Esophagus squamous epithelium (tissue), 5 donors: Measurements from ENCODE around the gene CTNNA2. TPM values are rescaled to one million over a fixed set of nuclear protein-coding genes. Genes with fewer than 3 reads are reported as not detected.

Experiments used
- DNase-seq: peaks from one replicate; lab custom pipeline; 2025; lab: John Stamatoyannopoulos, UW
- H3K27ac ChIP-seq, 4 donors: fragments of 200-600 bp; sonication (generic); one replicate each; pipeline ENCODE4 v1.5.1; 2016 to 2019; ENCODE audit warnings: mild to moderate bottlenecking in 1 of 4
- H3K27me3 ChIP-seq, 4 donors: fragments of 200-600 bp; sonication (generic); 1 replicate in 3 of 4; 2 replicates in 1 of 4; pipeline versions ENCODE4 v1.5.1 to v1.6.0; 2017 to 2021; ENCODE audit warnings: antibody characterized with exemption in 1 of 4
- H3K36me3 ChIP-seq, 3 donors: fragments of 200-600 bp; sonication (generic); one replicate each; pipeline ENCODE4 v1.5.1; 2016 to 2019
- H3K4me1 ChIP-seq, 3 donors: fragments of 200-600 bp; sonication (generic); one replicate each; pipeline ENCODE4 v1.5.1; 2017 to 2019
- H3K4me3 ChIP-seq, 4 donors: fragments of 200-600 bp; sonication (generic); 1 replicate in 3 of 4; 2 replicates in 1 of 4; pipeline ENCODE4 v1.5.1; 2016 to 2019; ENCODE audit warnings: mild to moderate bottlenecking in 2 of 4, moderate library complexity in 1 of 4
- H3K9me3 ChIP-seq, 3 donors: fragments of 200-600 bp; sonication (generic); one replicate each; pipeline ENCODE4 v1.5.1; 2016 to 2019
- CTCF ChIP-seq, 6 experiments: fragments of 450-650 bp in 4 of 6; fragments of 200-600 bp in 2 of 6; sonication (generic) in 2 of 6; IDR thresholded peaks; one replicate each; pipeline ENCODE4 v1.5.1; 2016 to 2019; ENCODE audit warnings: antibody characterized with exemption in 6 of 6, mild to moderate bottlenecking in 4 of 6, moderate library complexity in 4 of 6
- POLR2A ChIP-seq, 4 donors: fragments of 450-650 bp; IDR thresholded peaks; one replicate each; pipeline ENCODE4 v1.6.1; 2017; ENCODE audit warnings: antibody characterized with exemption in 4 of 4, mild to moderate bottlenecking in 4 of 4, moderate library complexity in 3 of 4
- WGBS, 2 donors: methylation state at CpG; one replicate each; pipeline ENCODE4 v1.1.5; 2018; 5-methylcytosine and 5-hydroxymethylcytosine counted together
- intact Hi-C: fragments of 100-400 bp; cut with DNase I; formaldehyde crosslinking; loops from one replicate; pipeline ENCODE4 v1.15.0; 2022
- total RNA-seq, 4 donors: library from RNA; depleted of rRNA; stranded (reverse); fragments of >200 nt; gene quantifications; one replicate each; pipeline ENCODE4 v1.1.0, GENCODE V29; 2016
- donor health status: DM: yes; HTN: yes; CAD: no.

Gene CTNNA2
- total RNA-seq, 4 donors from 2014 or later: not detected

DNA sequence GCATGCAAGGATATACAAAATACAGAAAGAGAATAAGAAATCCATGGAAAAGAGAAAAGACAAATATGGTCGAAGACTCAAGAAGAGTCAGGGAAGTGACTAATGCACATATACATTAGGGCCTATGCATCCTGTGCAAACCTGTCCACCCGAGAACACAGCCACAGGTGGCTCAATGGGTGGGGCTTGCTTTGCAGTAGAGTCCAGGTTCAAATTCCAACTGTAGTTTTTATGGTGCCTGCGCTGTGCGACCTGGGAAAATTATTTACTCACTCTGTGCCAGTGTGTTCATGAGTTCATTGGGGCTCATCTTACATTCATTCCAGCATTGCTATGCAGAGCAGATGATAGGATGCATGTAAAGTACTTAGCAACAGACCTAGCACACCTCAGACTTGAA, 244.7 kb downstream of the CTNNA2 start:
- no peak overlapping the region for H3K4me3 ChIP-seq
- H3K27ac ChIP-seq: no peak overlapping the region
- no peak for TF ChIP-seq CTCF (IDR thresholded peaks at IDR 0.05)
- TF ChIP-seq POLR2A (IDR thresholded peaks at IDR 0.05): no peak
- peaks cover 0 to 4% (median 0%) of the 10 kb centered on the region in 3 donors for H3K9me3 ChIP-seq
- H3K4me1 ChIP-seq: no peaks in the 10 kb centered on the region
- no peak for DNase-seq
- no peaks in the 10 kb centered on the region for H3K27me3 ChIP-seq
- intact Hi-C loops: no loop called here
- H3K36me3 ChIP-seq: no peaks in the 10 kb centered on the region
- 72 to 77% methylated on average over 4 of the region's 4 CpGs for WGBS, 2 donors

- no peak for DNase-seq
- no peaks in the 10 kb centered on the region for H3K4me1 ChIP-seq
- H3K36me3 ChIP-seq: no peaks in the 10 kb centered on the region
- no peak overlapping the region for H3K27ac ChIP-seq
- intact Hi-C loops: no loop called here
- 73 to 81% methylated on average over 5 of the region's 5 CpGs for WGBS, 2 donors
- no peaks in the 10 kb centered on the region for H3K27me3 ChIP-seq
- H3K4me3 ChIP-seq: no peak overlapping the region
- H3K9me3 ChIP-seq: peaks cover 0 to 4% (median 0%) of the 10 kb centered on the region in 3 donors
- TF ChIP-seq POLR2A (IDR thresholded peaks at IDR 0.05) (no peak), CTCF (IDR thresholded peaks at IDR 0.05) (no peak)
These were observed 245.2 kb downstream of the CTNNA2 start for GRCh38 chr2:79758042-79758441.

GRCh38 chr2:79758749-79759282, 246.0 kb downstream of the CTNNA2 start:
- no peak for TF ChIP-seq CTCF (IDR thresholded peaks at IDR 0.05)
- no peak for TF ChIP-seq POLR2A (IDR thresholded peaks at IDR 0.05)
- H3K9me3 ChIP-seq: peaks cover 0 to 4% (median 0%) of the 10 kb centered on the region in 3 donors
- WGBS, 2 donors: 54 to 64% methylated on average over 6 of the region's 6 CpGs

DNA sequence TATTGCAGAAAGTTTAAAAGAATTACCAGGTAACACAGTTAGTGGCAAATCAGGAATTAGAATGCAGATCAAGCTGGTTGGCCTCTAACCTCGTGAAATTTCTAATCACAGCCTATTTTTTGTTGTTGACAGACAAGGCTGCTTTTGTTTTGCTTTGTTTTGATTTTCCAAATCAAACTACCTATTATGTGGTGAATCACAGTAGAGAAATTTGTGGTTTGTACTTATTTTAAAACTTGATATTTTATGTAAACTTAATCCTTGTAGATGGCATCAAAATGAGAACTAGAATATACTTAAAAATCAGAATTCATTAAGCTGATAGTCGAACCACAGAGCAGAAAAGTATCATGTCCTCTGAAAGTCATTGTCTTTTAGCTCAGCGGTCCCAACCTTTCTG, 258.1 kb downstream of the CTNNA2 start:
- Histone ChIP-seq H3K9me3 (no peaks in the 10 kb centered on the region), H3K27me3 (no peaks in the 10 kb centered on the region), H3K27ac (no peak overlapping the region), H3K4me3 (no peak overlapping the region), H3K36me3 (no peaks in the 10 kb centered on the region), H3K4me1 (no peaks in the 10 kb centered on the region)
- TF ChIP-seq CTCF (IDR thresholded peaks at IDR 0.05) (no peak), POLR2A (IDR thresholded peaks at IDR 0.05) (no peak)
- 41 to 48% methylated on average over 3 of the region's 3 CpGs for WGBS, 2 donors
- no peak for DNase-seq
- intact Hi-C loops: no loop called here

More at GRCh38 chr2:79758749-79759282, 246.0 kb downstream of the CTNNA2 start:
- no peaks in the 10 kb centered on the region for H3K36me3 ChIP-seq
- H3K4me1 ChIP-seq: no peaks in the 10 kb centered on the region
- intact Hi-C loops: no loop called here
- no peak overlapping the region for H3K27ac ChIP-seq
- H3K27me3 ChIP-seq: no peaks in the 10 kb centered on the region
- no peak for DNase-seq
- no peak overlapping the region for H3K4me3 ChIP-seq

DNA sequence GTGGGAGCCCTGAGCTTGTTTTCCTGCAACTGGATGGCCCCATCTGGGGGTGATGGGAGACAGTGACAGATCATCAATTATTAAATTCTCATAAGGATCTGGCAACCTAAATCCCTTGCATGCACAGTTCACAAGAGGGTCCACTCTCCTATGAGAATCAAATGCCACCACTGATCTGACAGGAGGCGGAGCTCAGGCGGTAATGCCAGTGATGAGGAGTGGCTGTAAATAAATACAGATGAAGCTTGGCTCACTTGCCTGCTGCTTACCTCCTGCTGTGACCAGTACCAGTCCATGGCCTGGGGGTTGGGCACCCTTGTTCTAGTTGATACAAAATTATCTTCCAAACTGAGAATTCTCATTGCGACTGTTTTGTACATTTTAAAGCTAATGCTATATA, 258.6 kb downstream of the CTNNA2 start:
- 63 to 78% methylated on average over 3 of the region's 3 CpGs for WGBS, 2 donors
- Histone ChIP-seq H3K9me3 (no peaks in the 10 kb centered on the region), H3K27ac (no peak overlapping the region), H3K4me1 (no peaks in the 10 kb centered on the region), H3K27me3 (no peaks in the 10 kb centered on the region), H3K4me3 (no peak overlapping the region), H3K36me3 (no peaks in the 10 kb centered on the region)
- TF ChIP-seq POLR2A (IDR thresholded peaks at IDR 0.05) (no peak), CTCF (IDR thresholded peaks at IDR 0.05) (no peak)
- DNase-seq: no peak
- intact Hi-C loops: no loop called here
